Liver (tissue), 9 donors: ENCODE measurements around the gene NOXRED1. TPM values are rescaled to one million over a fixed set of nuclear protein-coding genes. Genes with fewer than 3 reads are reported as not detected.
"Not testable (repeated sequence)": the region's sequence is repeated elsewhere in the genome, so short reads cannot be mapped to it uniquely, and the experiment has no call there.

Experiments
- DNase-seq: peaks from one replicate; pipeline ENCODE4 v3.0.0-alpha.2; 2017; ENCODE audit warnings: low spot score
- H3K27ac ChIP-seq, 2 donors: one replicate each; pipeline ENCODE4 v1.7.0; 2013; ENCODE audit warnings: inconsistent platforms in 2 of 2, low read length in 2 of 2, control low read depth in 1 of 2, low read depth in 1 of 2, mild to moderate bottlenecking in 1 of 2
- H3K27me3 ChIP-seq, 4 donors: one replicate each; pipeline versions ENCODE4 v1.6.1 to v1.7.0; 2013; ENCODE audit warnings: low read length in 3 of 4, inconsistent platforms in 1 of 4, mild to moderate bottlenecking in 1 of 4, moderate library complexity in 1 of 4; ENCODE audit not compliant: control insufficient read depth in 4 of 4, insufficient read depth in 4 of 4
- H3K36me3 ChIP-seq, 4 donors: one replicate each; pipeline versions ENCODE4 v1.6.1 to v1.7.0; 2013; ENCODE audit warnings: low read length in 3 of 4, mild to moderate bottlenecking in 3 of 4, low read depth in 1 of 4, moderate library complexity in 1 of 4; ENCODE audit not compliant: control insufficient read depth in 4 of 4, insufficient read depth in 3 of 4
- H3K4me1 ChIP-seq, 4 donors: one replicate each; pipeline versions ENCODE4 v1.6.1 to v1.7.0; 2013; ENCODE audit warnings: low read length in 3 of 4, mild to moderate bottlenecking in 3 of 4, moderate library complexity in 1 of 4; ENCODE audit not compliant: control insufficient read depth in 4 of 4, insufficient read depth in 4 of 4
- H3K4me3 ChIP-seq, 3 donors: one replicate each; pipeline versions ENCODE4 v1.6.1 to v1.7.0; 2013; ENCODE audit warnings: low read length in 3 of 3, control low read depth in 1 of 3, low read depth in 1 of 3, mild to moderate bottlenecking in 1 of 3
- H3K9ac ChIP-seq, 2 donors: one replicate each; pipeline ENCODE4 v1.7.0; 2013; ENCODE audit warnings: low read length in 2 of 2, mild to moderate bottlenecking in 2 of 2, moderate library complexity in 2 of 2, control low read depth in 1 of 2, low read depth in 1 of 2
- H3K9me3 ChIP-seq, 4 donors: one replicate each; pipeline versions ENCODE4 v1.6.1 to v1.7.0; 2013; ENCODE audit warnings: low read length in 3 of 4; ENCODE audit not compliant: control insufficient read depth in 4 of 4
- ATF3 ChIP-seq: IDR thresholded peaks from 2 replicates; pipeline ENCODE4 v1.6.1; 2016; ENCODE audit warnings: antibody characterized with exemption
- CTCF ChIP-seq: fragments of 150-350 bp; IDR thresholded peaks from 2 replicates; pipeline ENCODE4 v1.5.1; 2017; ENCODE audit warnings: improper control_type of control experiment, low read depth, low read length; ENCODE audit not compliant: missing input control
- EGR1 ChIP-seq, 2 donors: IDR thresholded peaks; 2 replicates each; pipeline ENCODE4 v1.6.1; 2016 to 2018; ENCODE audit warnings: antibody characterized with exemption in 2 of 2, low read depth in 2 of 2
- FOXA1 ChIP-seq: IDR thresholded peaks from 2 replicates; pipeline ENCODE4 v1.6.1; 2016; ENCODE audit warnings: antibody characterized with exemption
- FOXA2 ChIP-seq: IDR thresholded peaks from 2 replicates; pipeline ENCODE4 v1.6.1; 2016; ENCODE audit warnings: antibody characterized with exemption
- GABPA ChIP-seq, 2 donors: IDR thresholded peaks in 1 of 2; conservative IDR thresholded peaks in 1 of 2; 2 replicates each; pipeline ENCODE4 v1.6.1; 2016; ENCODE audit warnings: antibody characterized with exemption in 2 of 2, mild to moderate bottlenecking in 1 of 2, moderate library complexity in 1 of 2
- HNF4A ChIP-seq, 2 donors: conservative IDR thresholded peaks; 2 replicates each; pipeline ENCODE4 v1.6.1; 2016; ENCODE audit warnings: antibody characterized with exemption in 2 of 2, mild to moderate bottlenecking in 2 of 2
- HNF4G ChIP-seq: IDR thresholded peaks from 2 replicates; pipeline ENCODE4 v1.6.1; 2016; ENCODE audit warnings: antibody characterized with exemption
- JUND ChIP-seq, 2 donors: IDR thresholded peaks; 2 replicates each; pipeline ENCODE4 v1.6.1; 2016; ENCODE audit warnings: antibody characterized with exemption in 2 of 2
- MAX ChIP-seq: IDR thresholded peaks from 2 replicates; pipeline ENCODE4 v1.6.1; 2016; ENCODE audit warnings: antibody characterized with exemption
- NR2F2 ChIP-seq: IDR thresholded peaks from 2 replicates; pipeline ENCODE4 v1.6.1; 2016; ENCODE audit warnings: antibody characterized with exemption
- RAD21 ChIP-seq, 2 donors: IDR thresholded peaks; 2 replicates each; pipeline ENCODE4 v1.6.1; 2016; ENCODE audit warnings: antibody characterized with exemption in 2 of 2, mild to moderate bottlenecking in 2 of 2
- REST ChIP-seq: IDR thresholded peaks from 2 replicates; pipeline ENCODE4 v1.6.1; 2016; ENCODE audit warnings: antibody characterized with exemption, mild to moderate bottlenecking
- RXRA ChIP-seq, 2 donors: IDR thresholded peaks; 2 replicates each; pipeline ENCODE4 v1.6.1; 2017 to 2018; ENCODE audit warnings: antibody characterized with exemption in 2 of 2, mild to moderate bottlenecking in 1 of 2
- SP1 ChIP-seq: IDR thresholded peaks from 2 replicates; pipeline ENCODE4 v1.6.1; 2018; ENCODE audit warnings: antibody characterized with exemption, mild to moderate bottlenecking
- TAF1 ChIP-seq: conservative IDR thresholded peaks from 2 replicates; pipeline ENCODE4 v1.6.1; 2016; ENCODE audit warnings: antibody characterized with exemption, mild to moderate bottlenecking
- YY1 ChIP-seq: IDR thresholded peaks from 2 replicates; pipeline ENCODE4 v1.6.1; 2016; ENCODE audit warnings: antibody characterized with exemption, mild to moderate bottlenecking
- ZBTB33 ChIP-seq: IDR thresholded peaks from 2 replicates; pipeline ENCODE4 v1.6.1; 2016; ENCODE audit warnings: antibody characterized with exemption
- WGBS: extraction: QIAGEN DNeasy Blood & Tissue Kit; methylation state at CpG from one replicate; pipeline ENCODE4 v1.1.7; 2013; 5-methylcytosine and 5-hydroxymethylcytosine counted together
- polyA plus RNA-seq, 2 donors: library from polyadenylated mRNA; stranded (reverse) in 1 of 2; unstranded in 1 of 2; fragments of 200-250 nt in 1 of 2; fragments of >200 nt in 1 of 2; fragmentation: Nextera tagmentation in 1 of 2; extraction: Ambion mirVana in 1 of 2; gene quantifications; one replicate each; pipeline versions ENCODE4 v1.2.1 to v1.2.3, GENCODE V29; 2013 to 2015
- total RNA-seq, 2 donors: library from RNA; depleted of rRNA; stranded (reverse); fragments of >200 nt; gene quantifications; one replicate each; pipeline ENCODE4 v1.2.3, GENCODE V29; 2014
- donor health status: healthy.
- donor health status: healthy.
- donor health status: healthy.
- donor health status: healthy.
- donor health status: healthy.

Gene NOXRED1
- total and polyA plus RNA-seq, 4 donors = 0.06 to 0.50 (median 0.30) TPM

- Histone ChIP-seq H3K4me3 (no peak overlapping the region), H3K9ac (no peak overlapping the region), H3K36me3 (peaks cover 0 to 7% (median under 1%) of the 10 kb centered on the region in 4 donors), H3K27me3 (no peaks in the 10 kb centered on the region), H3K27ac (no peak overlapping the region), H3K4me1 (no peaks in the 10 kb centered on the region), H3K9me3 (peaks cover 0 to 5% (median 3%) of the 10 kb centered on the region in 4 donors)
- WGBS = 95% methylated on average over 8 of the region's 8 CpGs
- TF ChIP-seq HNF4A (conservative IDR thresholded peaks at IDR 0.05) (no peak), GABPA (IDR thresholded peaks at IDR 0.05 in 1 of 2, conservative IDR thresholded peaks at IDR 0.05 in 1 of 2) (no peak), SP1 (no peak), RXRA (IDR thresholded peaks at IDR 0.05) (no peak), ZBTB33 (no peak), JUND (IDR thresholded peaks at IDR 0.05) (no peak), RAD21 (IDR thresholded peaks at IDR 0.05) (no peak), MAX (no peak), CTCF (no peak), FOXA2 (no peak), FOXA1 (no peak), REST (no peak), TAF1 (no peak), HNF4G (no peak), YY1 (no peak), NR2F2 (no peak), ATF3 (no peak), EGR1 (IDR thresholded peaks at IDR 0.05; ENCODE audit: low read depth in 2 of 2) (no peak)
- DNase-seq = no peak
These were observed 6.5 kb downstream of the NOXRED1 start for GRCh38 chr14:77416836-77417235.

GRCh38 chr14:77416098-77416497 lies 7.2 kb downstream of the NOXRED1 start:
- not testable (repeated sequence) for DNase-seq, H3K9ac ChIP-seq, H3K4me1 ChIP-seq, H3K9me3 ChIP-seq, H3K27me3 ChIP-seq, H3K36me3 ChIP-seq, H3K4me3 ChIP-seq, H3K27ac ChIP-seq
- 82% methylated on average over 2 of the region's 3 CpGs for WGBS

- H3K4me3 ChIP-seq, H3K4me1 ChIP-seq, DNase-seq, H3K9ac ChIP-seq, H3K27me3 ChIP-seq, H3K27ac ChIP-seq, H3K36me3 ChIP-seq, H3K9me3 ChIP-seq: not testable (repeated sequence)
- 96% methylated on average over 10 of the region's 10 CpGs for WGBS
These were observed 7.8 kb downstream of the NOXRED1 start for GRCh38 chr14:77415403-77416030.
